ENCODE results near the gene DOHH. TPM values are rescaled to one million over a fixed set of nuclear protein-coding genes. Genes with fewer than 3 reads are reported as not detected.
A peak's percentile ranks its signal among the peaks of the same experiment; 100 is the strongest.

The DOHH gene
- total RNA-seq, 1 experiment from 2014 or later = 51.4 TPM

DNA sequence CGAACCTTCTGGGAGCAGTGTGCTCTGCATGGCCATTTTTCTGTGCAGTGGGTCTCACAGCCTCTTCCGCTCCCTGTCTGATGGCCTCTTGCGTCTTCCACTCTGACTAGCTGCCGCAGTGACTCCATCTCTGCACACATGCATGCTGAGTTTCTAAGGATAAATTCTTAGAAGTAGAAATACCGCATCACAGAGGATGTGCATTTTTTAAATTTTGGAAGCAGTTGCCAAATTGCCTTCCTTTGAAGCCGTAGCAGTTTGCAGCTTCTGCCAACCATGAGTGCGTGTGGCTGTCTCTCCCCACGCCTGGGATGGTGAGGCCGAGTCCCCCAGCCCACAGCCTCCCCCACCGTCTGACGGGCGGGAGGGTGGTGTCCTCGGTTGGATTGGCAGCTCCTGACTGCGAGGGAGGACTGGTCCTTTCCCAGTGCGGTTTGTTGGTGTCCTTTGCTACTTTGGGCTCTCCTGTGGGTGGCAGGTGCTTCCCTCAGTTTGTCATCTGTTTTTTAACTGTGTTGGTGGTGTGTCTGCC, 15.5 kb upstream of the DOHH start:
- CTCF ChIA-PET = no interaction called here
- no peaks in the 10 kb centered on the region; the same call in 1 of the 2 replicates for H3K4me1 ChIP-seq (ENCODE audit: insufficient read depth, low read length)
- no peak for TF ChIP-seq CTCF (conservative IDR thresholded peaks at IDR 0.05; ENCODE audit: low read depth, low read length)
- no peak for TF ChIP-seq EZH2 (IDR thresholded peaks at IDR 0.05; ENCODE audit: low read length, unreplicated experiment)
- TF ChIP-seq EZH2phosphoT487 (IDR thresholded peaks at IDR 0.05; ENCODE audit: borderline replicate concordance, low read length) = no peak
- H3K79me2 ChIP-seq (ENCODE audit: low read length) = peaks cover 100% of the 10 kb centered on the region
- no peak for ATAC-seq
- no peaks in the 10 kb centered on the region for H3K9me3 ChIP-seq (ENCODE audit: low read length)
- H3K27me3 ChIP-seq (ENCODE audit: low read length) = no peaks in the 10 kb centered on the region
- H4K20me1 ChIP-seq (ENCODE audit: low read length) = peaks cover 30% of the 10 kb centered on the region; the same call in 1 of the 2 replicates
- no peak overlapping the region for H3K9ac ChIP-seq (ENCODE audit: low read length)
- no peaks in the 10 kb centered on the region for H3F3A ChIP-seq (ENCODE audit: low read length, unreplicated experiment)
- H3K4me2 ChIP-seq (ENCODE audit: low read length) = no peak overlapping the region
- POLR2A ChIA-PET (ENCODE audit: unreplicated experiment) = no interaction called here
- H2AFZ ChIP-seq (ENCODE audit: low read length) = no peak overlapping the region
- no TSS peak for BruUV-seq (replicated peaks)
- no peak overlapping the region for H3K27ac ChIP-seq (ENCODE audit: low read length)
- H3K4me3 ChIP-seq (ENCODE audit: low read length) = no peak overlapping the region
- no peak for DNase-seq
- intact Hi-C loops (cut with micrococcal nuclease) = no loop called here
- no peaks in the 10 kb centered on the region for H3K9me2 ChIP-seq (replicated peaks; ENCODE audit: low read length)
- no peaks in the 10 kb centered on the region for H3K36me3 ChIP-seq (ENCODE audit: low read depth, low read length)

- Histone ChIP-seq H3K4me1 (ENCODE audit: insufficient read depth, low read length) (peaks cover 2% of the 10 kb centered on the region), H3K9ac (ENCODE audit: low read length) (no peak overlapping the region), H3K79me2 (ENCODE audit: low read length) (peaks cover 100% of the 10 kb centered on the region), H4K20me1 (ENCODE audit: low read length) (peaks cover 35% of the 10 kb centered on the region; the same call in 1 of the 2 replicates), H2AFZ (ENCODE audit: low read length) (no peak overlapping the region), H3K4me3 (ENCODE audit: low read length) (no peak overlapping the region), H3K36me3 (ENCODE audit: low read depth, low read length) (no peaks in the 10 kb centered on the region; the same call in 1 of the 2 replicates), H3K27me3 (ENCODE audit: low read length) (no peaks in the 10 kb centered on the region), H3F3A (ENCODE audit: low read length, unreplicated experiment) (no peaks in the 10 kb centered on the region), H3K9me3 (ENCODE audit: low read length) (no peaks in the 10 kb centered on the region), H3K27ac (ENCODE audit: low read length) (no peak overlapping the region), H3K4me2 (ENCODE audit: low read length) (no peak overlapping the region), H3K9me2 (replicated peaks; ENCODE audit: low read length) (no peaks in the 10 kb centered on the region)
- TF ChIP-seq CTCF (conservative IDR thresholded peaks at IDR 0.05; ENCODE audit: low read depth, low read length) = no peak
- TF ChIP-seq EZH2 (IDR thresholded peaks at IDR 0.05; ENCODE audit: low read length, unreplicated experiment) = no peak
- no peak for TF ChIP-seq EZH2phosphoT487 (IDR thresholded peaks at IDR 0.05; ENCODE audit: borderline replicate concordance, low read length)
- BruUV-seq (replicated peaks) = no TSS peak
- ATAC-seq (0 out of 2 replicates have a peak, but pooled peaks have one; percentile 27), DNase-seq (no peak)
- CTCF ChIA-PET = no interaction called here
- intact Hi-C loops (cut with micrococcal nuclease) = no loop called here
- POLR2A ChIA-PET (ENCODE audit: unreplicated experiment) = no interaction called here
Observed at GRCh38 chr19:3514930-3515329, 14.5 kb upstream of the DOHH start.

All from PC-3 (cell line).